H1 (cell line): Measurements from ENCODE around the gene CYP4F11. TPM values are rescaled to one million over a fixed set of nuclear protein-coding genes. Genes with fewer than 3 reads are reported as not detected.

Source experiments
- GABPA ChIP-seq: IDR thresholded peaks from 2 replicates; pipeline ENCODE4 v1.6.1; 2011; ENCODE audit warnings: mild to moderate bottlenecking, low read length, moderate library complexity, borderline replicate concordance; ENCODE audit not compliant: insufficient read depth
- TCF12 ChIP-seq: IDR thresholded peaks from 2 replicates; pipeline ENCODE4 v1.6.1; 2011; ENCODE audit warnings: low read depth, mild to moderate bottlenecking, low read length
- polyA plus RNA-seq, 7 experiments: library from polyadenylated mRNA; depleted of rRNA in 3 of 7; stranded (reverse) in 5 of 7; unstranded in 2 of 7; fragments of >200 nt in 5 of 7; fragments of 200-250 nt in 2 of 7; gene quantifications; 1 replicate in 5 of 7; 2 replicates in 1 of 7; 4 replicates in 1 of 7; pipeline versions ENCODE4 v1.2.1 to v1.2.3, GENCODE V29; 2011 to 2013; ENCODE audit warnings: missing spikeins in 2 of 7, mixed read lengths in 2 of 7
- total RNA-seq: library from RNA; stranded (reverse); fragmentation: NEBNext Ultra II Directional; extraction: Animal tissue kit (Norgen Biotek cat#: 25700); gene quantifications from 2 replicates; pipeline ENCODE4 v1.2.1, GENCODE V29; 2021

The CYP4F11 gene
- total and polyA plus RNA-seq, 2 of the 8 experiments (the other 6 are each of a cell fraction or from before 2014, with no cell fraction given): not detected

- TF ChIP-seq TCF12 (no peak), GABPA (no peak)
These were observed 40.0 kb downstream of the CYP4F11 start (continued) for GRCh38 chr19:15894359-15894758.
